Hepatocyte (in vitro differentiated cells): ENCODE data around the gene TMEM156. TPM values are rescaled to one million over a fixed set of nuclear protein-coding genes. Genes with fewer than 3 reads are reported as not detected.

Experiments used
- DNase-seq: peaks from one replicate; pipeline ENCODE4 v3.0.0-alpha.2; 2016; ENCODE audit warnings: low spot score
- H2AFZ ChIP-seq: fragments of 200-600 bp; sonication (generic); 2 replicates; pipeline ENCODE4 v1.6.0; 2016; ENCODE audit warnings: antibody characterized with exemption, mild to moderate bottlenecking
- H3K27ac ChIP-seq: fragments of 200-600 bp; sonication (generic); 2 replicates; pipeline ENCODE4 v1.5.1; 2016; ENCODE audit warnings: mild to moderate bottlenecking
- H3K27me3 ChIP-seq: fragments of 200-600 bp; sonication (generic); 2 replicates; pipeline ENCODE4 v1.6.1; 2016
- H3K36me3 ChIP-seq: fragments of 200-600 bp; sonication (generic); replicated peaks from 2 replicates; pipeline ENCODE4 v1.5.1; 2016; ENCODE audit warnings: low read depth; ENCODE audit not compliant: insufficient read depth
- H3K4me1 ChIP-seq: fragments of 200-600 bp; sonication (generic); 2 replicates; pipeline ENCODE4 v1.5.1; 2016; ENCODE audit warnings: mild to moderate bottlenecking, moderate library complexity; ENCODE audit not compliant: insufficient read depth
- H3K4me2 ChIP-seq: fragments of 200-600 bp; sonication (generic); 2 replicates; pipeline ENCODE4 v1.6.0; 2016
- H3K4me3 ChIP-seq: fragments of 200-600 bp; sonication (generic); 2 replicates; pipeline ENCODE4 v1.5.1; 2016; ENCODE audit warnings: mild to moderate bottlenecking
- H3K79me2 ChIP-seq: fragments of 200-600 bp; sonication (generic); 2 replicates; pipeline ENCODE4 v1.6.0; 2017; ENCODE audit warnings: mild to moderate bottlenecking
- H3K9me2 ChIP-seq: fragments of 200-600 bp; sonication (generic); replicated peaks from 2 replicates; pipeline ENCODE4 v1.6.0; 2017; ENCODE audit warnings: mild to moderate bottlenecking; ENCODE audit not compliant: insufficient read depth
- H3K9me3 ChIP-seq: fragments of 200-600 bp; sonication (generic); 2 replicates; pipeline ENCODE4 v1.5.1; 2016; ENCODE audit warnings: low read depth, mild to moderate bottlenecking
- H4K20me1 ChIP-seq: fragments of 200-600 bp; sonication (generic); 2 replicates; pipeline ENCODE4 v1.6.0; 2016; ENCODE audit warnings: mild to moderate bottlenecking; ENCODE audit not compliant: insufficient read depth, poor library complexity, severe bottlenecking
- CTCF ChIP-seq: fragments of 200-600 bp; sonication (generic); IDR thresholded peaks from 2 replicates; pipeline ENCODE4 v1.5.1; 2016; ENCODE audit warnings: antibody characterized with exemption, mild to moderate bottlenecking; ENCODE audit not compliant: poor library complexity
- EZH2 ChIP-seq: fragments of 200-600 bp; sonication (generic); IDR thresholded peaks from 2 replicates; pipeline ENCODE4 v1.6.1; 2016; ENCODE audit warnings: antibody characterized with exemption, mild to moderate bottlenecking, borderline replicate concordance
- EZH2phosphoT487 ChIP-seq: fragments of 200-600 bp; sonication (generic); IDR thresholded peaks from one replicate; pipeline ENCODE4 v1.6.1; 2018; ENCODE audit warnings: antibody characterized with exemption, mild to moderate bottlenecking, low read depth, moderate library complexity; ENCODE audit not compliant: unreplicated experiment, severe bottlenecking
- WGBS: methylation state at CpG from one replicate; pipeline ENCODE4 v1.1.6; 2016; ENCODE audit warnings: low lambda C conversion rate; ENCODE audit errors: missing lambda C conversion rate; 5-methylcytosine and 5-hydroxymethylcytosine counted together
- polyA plus RNA-seq: library from polyadenylated mRNA; unstranded; fragments of >200 nt; fragmentation: Nextera tagmentation; extraction: Ambion mirVana; gene quantifications from 2 replicates; pipeline ENCODE4 v1.2.1, GENCODE V29; 2016
- total RNA-seq: library from RNA; depleted of rRNA; stranded (reverse); fragments of >200 nt; gene quantifications from 2 replicates; pipeline ENCODE4 v1.2.3, GENCODE V29; 2014

The TMEM156 gene
- total and polyA plus RNA-seq, 2 experiments from 2014 or later, result 1.3 TPM; not detected in 1

- Histone ChIP-seq H3K4me2 (no peak overlapping the region), H3K4me3 (no peak overlapping the region), H4K20me1 (no peaks in the 10 kb centered on the region), H3K27ac (peak overlapping the region; percentile 72), H3K9me2 (no peaks in the 10 kb centered on the region), H3K4me1 (no peaks in the 10 kb centered on the region), H2AFZ (peak overlapping the region; percentile 31), H3K27me3 (no peaks in the 10 kb centered on the region), H3K9me3 (no peaks in the 10 kb centered on the region), H3K36me3 (no peaks in the 10 kb centered on the region), H3K79me2 (no peaks in the 10 kb centered on the region)
- no peak for TF ChIP-seq EZH2
- TF ChIP-seq EZH2phosphoT487, result no peak
- TF ChIP-seq CTCF, result no peak
- WGBS, result 75% methylated on average over 4 of the region's 4 CpGs
- DNase-seq, result no peak
Measured at GRCh38 chr4:38958453-38959190, 73.6 kb downstream of the TMEM156 start.

GRCh38 chr4:38957893-38958292 is 74.3 kb downstream of the TMEM156 start:
- H3K4me1 ChIP-seq, result no peaks in the 10 kb centered on the region
- no peaks in the 10 kb centered on the region for H4K20me1 ChIP-seq
- no peak for DNase-seq
- H2AFZ ChIP-seq, result no peak overlapping the region
- peak overlapping the region; percentile 72 for H3K27ac ChIP-seq
- no peaks in the 10 kb centered on the region for H3K79me2 ChIP-seq
- no peaks in the 10 kb centered on the region for H3K9me3 ChIP-seq
- H3K27me3 ChIP-seq, result no peaks in the 10 kb centered on the region
- H3K36me3 ChIP-seq, result no peaks in the 10 kb centered on the region
- TF ChIP-seq EZH2 (no peak), CTCF (no peak), EZH2phosphoT487 (no peak)
- H3K4me2 ChIP-seq, result no peak overlapping the region
- H3K9me2 ChIP-seq, result no peaks in the 10 kb centered on the region
- WGBS, result 96% methylated on average over 3 of the region's 3 CpGs
- H3K4me3 ChIP-seq, result no peak overlapping the region

DNA sequence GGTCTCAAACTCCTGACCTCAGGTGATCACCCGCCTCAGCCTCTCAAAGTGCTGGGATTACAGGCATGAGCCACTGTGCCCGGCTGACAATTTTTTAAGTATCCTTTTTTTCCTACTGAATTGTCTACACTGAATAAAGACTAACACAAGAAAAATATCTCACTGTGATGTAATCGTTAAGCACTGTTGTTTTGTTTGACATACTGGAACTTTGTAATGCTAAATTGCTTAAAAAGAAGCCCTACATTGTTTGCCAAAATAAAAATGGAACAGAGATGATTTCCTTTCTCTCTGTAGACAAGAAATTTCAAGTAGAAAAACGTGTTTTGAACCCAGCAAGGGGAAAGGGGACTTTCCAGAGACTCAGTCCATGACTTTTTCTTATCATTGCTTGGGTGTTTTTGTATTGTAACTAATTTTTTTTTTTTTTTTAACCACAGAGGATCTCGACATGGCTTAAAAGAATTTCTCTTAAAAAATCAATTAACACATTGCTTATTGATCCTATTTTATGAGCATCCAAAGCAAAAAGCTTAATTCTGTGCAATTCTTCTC is 74.9 kb downstream of the TMEM156 start:
- Histone ChIP-seq H3K27ac (peak overlapping the region; percentile 72), H3K27me3 (no peaks in the 10 kb centered on the region), H3K4me3 (no peak overlapping the region), H3K79me2 (no peaks in the 10 kb centered on the region), H3K9me2 (no peaks in the 10 kb centered on the region), H3K36me3 (no peaks in the 10 kb centered on the region), H2AFZ (no peak overlapping the region), H3K9me3 (no peaks in the 10 kb centered on the region), H3K4me1 (no peaks in the 10 kb centered on the region), H4K20me1 (no peaks in the 10 kb centered on the region), H3K4me2 (no peak overlapping the region)
- TF ChIP-seq EZH2 (no peak), CTCF (no peak)
- no peak for DNase-seq
- 74% methylated on average over 5 of the region's 5 CpGs for WGBS
